Stimulated activated CD4-positive, alpha-beta T cell treated with anti-CD3 and anti-CD28 coated beads, TNF-alpha, amount 100 ng/mL, for 24 hours (primary cell): Measurements from ENCODE around the gene MYO9A.
"Not testable (repeated sequence)": the region's sequence is repeated elsewhere in the genome, so short reads cannot be mapped to it uniquely, and the experiment has no call there.

Experiments
- DNase-seq, 3 experiments: peaks; one replicate each; pipeline ENCODE4 v3.0.0-alpha.2; 2020; ENCODE audit warnings: low read depth in 3 of 3

The MYO9A gene

DNA sequence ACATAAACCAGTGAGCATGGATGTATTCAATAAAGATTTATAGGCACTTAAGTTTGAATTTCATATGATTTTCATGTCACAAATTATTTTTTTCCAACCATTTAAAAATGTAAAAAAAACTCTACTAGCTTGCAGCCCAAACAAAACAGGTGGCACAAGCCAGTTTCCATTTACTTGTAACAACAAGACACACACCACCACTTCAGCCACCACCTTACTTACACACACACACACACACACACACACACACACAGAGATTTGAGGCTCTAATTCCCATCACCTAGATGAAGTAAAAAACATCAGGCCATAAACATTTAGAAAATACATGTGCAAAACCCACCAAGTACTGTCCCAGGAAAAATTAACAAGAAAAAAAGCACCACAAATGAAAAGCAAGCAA, 25.3 kb downstream of the MYO9A start:
- DNase-seq = no peak

DNA sequence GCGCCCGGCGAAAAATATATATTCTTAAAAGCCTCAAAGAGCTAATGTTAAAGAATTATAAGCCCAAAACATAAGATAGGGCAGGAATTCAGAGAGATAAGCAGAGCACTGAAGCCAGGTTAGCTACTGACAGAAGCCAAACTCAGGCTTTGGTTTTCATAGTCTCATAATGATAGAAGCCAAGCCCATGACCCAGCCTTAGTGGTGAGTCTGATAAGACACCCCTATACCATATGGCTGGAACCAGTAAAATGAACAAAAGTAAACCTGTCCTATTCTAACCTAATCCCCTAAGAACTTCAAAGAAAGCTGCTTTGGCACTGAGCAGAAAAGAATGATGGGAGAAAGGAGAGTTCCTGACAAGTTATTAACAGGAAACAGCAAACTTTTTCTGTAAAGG, 25.9 kb downstream of the MYO9A start:
- DNase-seq = no peak

DNA sequence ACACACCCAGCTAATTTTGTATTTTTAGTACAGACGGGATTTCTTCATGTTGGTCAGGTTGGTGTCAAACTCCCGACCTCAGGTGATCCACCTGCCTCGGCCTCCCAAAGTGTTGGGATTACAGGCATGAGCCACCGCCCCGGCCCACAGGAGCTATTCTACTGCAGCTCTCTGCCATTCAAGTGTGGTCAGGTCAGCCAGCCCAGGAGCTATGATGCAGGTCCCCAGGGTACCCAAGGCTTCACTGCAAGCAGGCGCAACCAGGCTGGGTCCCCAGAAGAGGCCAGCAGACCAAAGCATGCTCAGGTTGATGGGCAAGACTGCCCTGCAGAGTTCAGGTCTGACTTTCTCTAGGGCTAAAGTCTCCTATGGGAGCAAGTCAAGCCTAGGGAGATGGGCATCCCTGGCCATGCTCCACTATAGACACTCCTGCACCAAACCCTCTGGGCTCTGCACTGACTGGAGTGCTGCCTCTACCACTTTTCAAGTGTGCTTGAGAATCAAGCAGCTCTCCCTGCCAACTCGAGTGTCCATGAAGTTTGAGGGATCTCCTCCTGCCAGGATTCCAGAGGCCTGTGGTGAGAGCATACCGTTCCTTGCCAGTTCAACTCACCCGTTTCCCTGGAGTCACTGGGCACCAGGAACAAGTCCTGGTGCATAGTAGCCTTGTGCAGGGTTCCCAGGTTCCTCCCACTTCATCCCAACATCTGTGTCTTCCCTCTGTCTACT, 30.9 kb downstream of the MYO9A start:
- DNase-seq = no peak

DNA sequence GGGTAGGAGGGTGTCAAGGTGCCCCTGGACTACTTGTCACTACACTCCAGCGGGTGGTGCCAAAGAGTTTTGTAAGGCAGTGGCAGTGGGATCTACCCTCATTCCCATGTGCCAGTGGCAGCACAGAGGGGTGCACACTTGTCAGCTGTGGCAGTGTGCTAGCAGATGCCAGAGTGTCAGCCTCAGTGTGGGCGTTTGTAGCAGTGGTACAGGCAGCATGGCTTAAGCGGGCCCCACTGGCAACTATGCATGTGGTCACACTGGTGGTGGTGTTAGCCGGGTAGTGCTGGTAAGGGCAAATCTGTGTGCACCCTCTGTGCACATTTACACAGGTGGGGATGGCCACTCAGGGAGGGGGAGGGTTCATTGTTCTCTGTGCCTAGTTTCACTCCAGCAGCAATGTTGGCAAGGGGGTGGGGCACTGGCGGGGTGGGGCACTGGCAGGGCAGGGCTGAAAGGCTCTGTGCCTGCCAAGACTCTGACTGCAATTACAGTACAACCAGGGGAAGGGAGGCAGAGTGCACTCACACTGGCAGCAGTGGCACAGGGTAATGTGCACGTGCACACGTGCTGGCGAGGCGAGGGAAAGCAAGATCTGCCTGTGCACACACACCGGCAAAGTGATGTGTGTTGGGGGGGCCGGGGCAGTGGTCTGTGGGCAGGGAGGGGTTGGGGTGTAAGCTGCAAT, 31.8 kb downstream of the MYO9A start:
- DNase-seq = no peak

DNA sequence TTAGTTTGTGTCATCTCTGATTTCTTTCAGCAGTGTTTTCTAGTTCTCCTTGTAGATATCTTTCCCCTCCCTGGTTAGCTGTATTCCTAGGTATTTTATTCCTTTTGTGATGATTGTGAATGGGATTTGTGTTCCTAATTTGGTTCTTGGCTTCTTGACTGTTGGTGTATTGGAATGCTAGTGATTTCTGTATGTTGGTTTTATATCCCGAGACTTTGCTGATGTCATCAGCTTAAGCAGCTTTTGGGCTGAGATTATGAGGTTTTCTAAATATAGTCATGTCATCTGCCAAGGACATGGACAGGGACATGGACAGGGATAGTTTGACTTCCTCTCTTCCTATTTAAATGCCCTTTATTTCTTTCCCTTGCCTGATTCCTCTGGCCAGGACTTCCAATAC, 35.8 kb downstream of the MYO9A start:
- DNase-seq = no peak

DNA sequence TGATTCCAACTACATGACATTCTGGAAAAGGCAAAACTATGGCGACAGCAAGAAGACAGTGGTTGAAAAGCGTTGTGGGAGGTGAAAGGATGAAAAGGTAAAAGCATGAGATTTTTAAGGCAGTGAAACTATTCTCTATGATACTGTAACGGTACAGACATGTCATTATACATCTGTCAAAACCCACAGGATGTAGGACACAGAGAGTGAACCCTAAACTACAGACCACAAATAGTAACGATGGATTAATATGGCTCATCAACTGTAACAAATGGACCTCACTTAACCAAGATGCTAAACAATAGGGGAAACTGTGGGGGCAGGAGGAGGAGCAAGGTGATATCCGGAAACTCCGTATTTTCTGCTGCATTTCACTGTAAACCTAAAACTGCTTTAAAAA, 39.1 kb downstream of the MYO9A start:
- DNase-seq = no peak

DNA sequence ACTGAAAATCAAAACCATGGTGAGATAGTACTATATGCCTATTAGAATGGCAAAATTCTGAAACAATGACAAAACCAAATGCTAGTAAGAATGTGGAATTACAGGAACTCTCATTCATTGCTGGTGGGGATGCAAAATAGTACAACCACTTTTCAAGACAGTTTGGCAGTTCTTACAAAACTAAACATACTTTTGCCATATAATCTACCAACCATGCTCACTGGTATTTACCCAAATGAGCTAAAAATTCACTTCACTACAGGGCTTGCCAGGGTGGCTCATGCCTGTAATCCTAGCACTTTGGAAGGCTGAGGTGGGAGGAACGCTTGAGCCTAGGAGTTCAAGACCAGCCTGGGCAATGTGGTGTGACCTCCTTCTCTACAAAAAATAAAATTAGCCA, 40.0 kb downstream of the MYO9A start:
- DNase-seq = no peak

DNA sequence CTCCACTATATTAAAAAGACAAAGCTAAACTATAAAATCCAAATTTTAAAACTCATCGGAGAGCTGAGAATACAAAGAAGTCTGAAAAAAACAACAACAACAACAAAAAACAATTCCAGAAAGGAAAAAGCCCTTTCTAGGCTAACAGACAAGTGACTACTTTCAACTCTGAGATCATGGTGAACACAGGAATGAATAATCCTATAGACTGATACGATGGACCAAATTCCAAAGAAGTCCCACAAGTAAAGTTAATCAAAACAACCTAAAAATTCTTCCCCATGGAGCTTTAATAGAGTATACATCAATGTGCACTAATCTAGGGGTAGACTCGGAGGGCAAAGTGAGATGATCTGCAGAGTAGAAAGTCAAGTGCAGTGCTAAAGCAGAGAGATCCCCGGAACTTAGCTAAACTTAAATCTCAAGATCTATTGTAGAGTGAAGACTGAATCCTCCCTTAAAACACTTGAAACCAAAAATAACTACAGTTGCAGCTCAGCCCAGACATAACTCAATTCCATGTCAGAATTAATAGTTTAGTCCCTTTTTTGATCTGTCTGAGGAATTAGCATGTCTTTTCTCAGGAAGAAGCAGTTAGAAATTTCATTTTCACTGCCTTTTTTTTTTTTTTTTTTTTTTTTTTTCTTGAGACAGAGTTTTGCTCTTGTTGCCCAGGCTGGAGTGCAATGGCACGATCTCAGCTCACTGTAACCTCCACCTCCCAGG, 43.5 kb downstream of the MYO9A start:
- no peak for DNase-seq

DNA sequence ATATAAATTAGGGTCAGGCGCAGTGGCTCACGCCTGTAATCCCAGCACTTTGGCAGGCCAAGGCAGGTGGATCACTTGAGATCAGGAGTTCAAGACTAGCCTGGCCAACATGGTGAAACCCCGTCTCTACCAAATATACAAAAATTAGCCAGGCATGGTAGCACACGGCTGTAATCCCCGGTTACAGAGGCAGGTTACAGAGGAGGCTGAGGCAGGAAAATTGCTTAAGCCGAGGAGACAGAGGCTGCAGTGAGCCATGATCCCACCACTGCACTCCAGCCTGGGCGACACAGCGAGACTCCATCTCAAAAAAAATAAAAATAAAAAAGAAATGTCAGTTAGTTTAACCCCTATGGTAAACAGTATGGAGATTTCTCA, 46.5 kb downstream of the MYO9A start:
- DNase-seq = not testable (repeated sequence)

DNA sequence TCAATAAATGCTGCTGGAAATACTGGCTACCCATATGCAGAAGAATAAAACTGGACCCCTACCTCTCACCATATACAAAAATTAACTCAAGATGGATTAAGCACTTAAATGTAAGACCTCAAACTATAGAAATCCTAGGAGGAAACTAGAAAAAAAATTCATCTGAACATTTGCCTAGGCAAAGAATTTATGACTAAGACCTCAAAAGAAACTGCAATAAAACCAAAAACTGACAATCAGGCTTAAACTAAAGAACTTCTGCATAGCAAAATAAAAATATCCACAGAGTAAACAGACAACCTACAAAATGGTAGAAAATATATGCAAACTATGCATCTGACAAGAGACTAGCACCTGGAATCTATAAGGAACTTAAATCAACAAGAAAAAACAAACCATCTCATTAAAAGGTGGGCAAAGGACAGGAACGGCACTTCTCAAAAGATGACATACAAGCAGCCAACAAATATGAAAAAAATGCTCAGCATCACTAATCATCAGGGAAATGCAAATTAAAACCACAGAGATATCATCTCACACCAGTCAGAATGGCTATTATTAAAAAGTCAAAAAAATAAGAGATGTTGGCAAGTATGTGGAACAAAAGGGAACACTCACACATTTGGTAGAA, 47.0 kb downstream of the MYO9A start:
- DNase-seq = no peak

DNA sequence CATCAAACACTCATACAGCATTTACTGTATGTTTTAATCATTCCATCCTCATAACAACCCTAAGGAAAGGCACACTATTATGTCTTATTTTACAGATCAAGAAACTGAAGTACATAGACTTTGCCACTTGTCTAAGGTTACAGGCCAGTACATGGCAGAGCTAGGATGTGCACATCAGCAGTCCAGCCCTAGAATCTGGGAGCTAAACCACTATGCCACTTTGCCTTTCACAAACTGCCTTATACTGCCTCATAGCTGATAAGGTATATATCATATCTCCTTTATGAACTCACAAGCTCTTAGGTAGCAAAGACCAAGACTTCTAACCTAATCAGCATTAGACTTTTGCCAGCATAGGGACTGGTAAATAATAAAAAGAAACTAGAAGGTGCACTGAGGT, 49.1 kb downstream of the MYO9A start:
- no peak for DNase-seq

DNA sequence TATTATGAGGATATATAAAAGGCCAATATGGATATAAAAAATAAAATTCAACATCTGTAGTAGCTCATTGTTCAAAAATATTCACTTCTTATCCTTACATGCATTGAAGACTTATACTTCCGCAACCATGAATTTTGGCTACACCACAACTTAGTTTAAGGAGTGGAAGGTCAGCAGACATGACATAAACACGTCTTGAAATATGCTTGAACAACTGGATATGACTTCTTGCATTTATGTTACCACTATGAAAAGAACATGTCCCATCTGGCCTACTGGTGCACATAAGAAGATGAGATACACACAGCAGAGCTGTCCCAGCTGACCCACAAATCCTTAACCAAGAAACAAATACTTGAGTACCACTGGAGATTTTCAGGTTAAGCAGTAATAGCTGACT, 52.1 kb downstream of the MYO9A start:
- DNase-seq = no peak

DNA sequence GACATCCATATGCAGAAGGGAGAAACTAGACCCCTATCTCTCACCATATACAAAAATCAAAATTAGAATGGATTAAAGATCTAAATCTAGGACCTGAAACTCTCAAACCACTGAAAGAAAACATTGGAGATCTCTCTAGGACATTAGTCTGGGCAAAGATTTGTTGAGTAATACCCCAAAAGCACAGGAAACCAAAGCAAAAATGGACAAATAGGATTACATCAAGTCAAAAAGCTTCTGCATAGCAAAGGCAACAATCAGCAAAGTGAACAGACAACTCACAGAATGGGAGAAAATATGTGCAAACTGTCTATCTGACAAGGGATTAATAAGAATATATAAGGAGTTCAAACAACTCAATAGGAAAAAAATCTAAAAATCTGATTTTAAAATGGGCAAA, 54.8 kb downstream of the MYO9A start:
- DNase-seq = no peak

DNA sequence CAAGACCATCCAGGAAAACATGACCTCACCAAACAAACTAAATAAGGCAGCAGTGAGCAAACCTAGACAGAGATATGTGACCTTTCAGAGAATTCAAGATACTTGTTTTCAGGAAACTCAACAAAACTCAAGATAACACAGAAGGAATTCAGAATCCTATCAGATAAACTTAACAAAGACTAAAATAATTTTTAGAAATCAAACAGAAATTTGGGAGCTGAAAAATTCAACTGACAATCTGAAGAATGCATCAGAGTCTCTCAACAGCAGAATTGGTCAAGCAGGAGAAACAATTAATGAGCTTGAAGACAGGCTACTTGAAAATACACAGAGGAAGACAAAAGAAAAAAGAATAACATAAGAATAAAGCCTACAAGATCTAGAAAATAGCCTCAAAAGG, 55.6 kb downstream of the MYO9A start:
- DNase-seq = no peak

DNA sequence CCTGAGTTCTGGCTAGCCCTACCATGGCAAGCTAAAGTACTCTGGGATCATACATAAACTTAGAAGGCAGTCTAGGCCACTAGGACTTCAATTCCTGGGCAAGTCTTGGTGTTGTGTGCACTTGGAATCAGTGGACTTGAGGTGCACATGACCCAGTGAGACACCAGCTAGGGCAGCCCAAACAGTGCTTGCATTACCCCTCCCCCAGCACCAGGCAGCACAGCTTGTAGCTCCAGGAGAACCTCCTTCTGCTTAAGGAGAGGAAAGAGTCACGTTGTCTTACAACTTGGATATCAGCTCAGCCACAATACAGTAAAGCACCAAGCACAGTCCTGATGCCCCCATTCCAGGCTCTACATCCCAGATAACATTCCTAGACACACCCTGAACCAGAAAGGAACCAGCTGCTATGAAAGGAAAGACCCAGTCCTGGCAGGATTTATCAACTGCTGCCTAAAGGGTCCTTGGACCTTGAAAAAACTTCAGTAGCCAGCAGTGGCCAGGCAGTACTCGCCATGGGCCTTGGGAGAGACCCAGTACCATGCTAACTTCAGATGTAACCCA, 57.2 kb downstream of the MYO9A start:
- DNase-seq = no peak

DNA sequence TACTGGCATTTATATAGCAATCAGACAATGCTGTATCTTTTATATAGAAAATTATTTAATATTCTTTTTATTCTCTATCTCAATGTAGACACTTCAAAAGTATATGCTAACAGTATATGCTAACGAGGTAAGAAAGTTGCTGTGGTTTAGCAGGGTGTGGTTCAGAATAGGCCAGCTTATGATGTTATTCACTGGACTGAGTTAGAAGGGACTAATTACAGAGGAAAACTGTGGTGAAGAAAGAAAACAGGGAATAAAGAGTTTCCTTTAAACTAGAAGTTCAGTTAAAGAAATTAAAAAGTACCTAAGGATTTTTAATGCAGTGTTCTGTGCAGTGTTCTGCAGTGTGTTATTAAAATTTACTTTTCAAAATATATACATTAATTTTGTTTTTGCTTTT, 59.4 kb downstream of the MYO9A start:
- no peak for DNase-seq

DNA sequence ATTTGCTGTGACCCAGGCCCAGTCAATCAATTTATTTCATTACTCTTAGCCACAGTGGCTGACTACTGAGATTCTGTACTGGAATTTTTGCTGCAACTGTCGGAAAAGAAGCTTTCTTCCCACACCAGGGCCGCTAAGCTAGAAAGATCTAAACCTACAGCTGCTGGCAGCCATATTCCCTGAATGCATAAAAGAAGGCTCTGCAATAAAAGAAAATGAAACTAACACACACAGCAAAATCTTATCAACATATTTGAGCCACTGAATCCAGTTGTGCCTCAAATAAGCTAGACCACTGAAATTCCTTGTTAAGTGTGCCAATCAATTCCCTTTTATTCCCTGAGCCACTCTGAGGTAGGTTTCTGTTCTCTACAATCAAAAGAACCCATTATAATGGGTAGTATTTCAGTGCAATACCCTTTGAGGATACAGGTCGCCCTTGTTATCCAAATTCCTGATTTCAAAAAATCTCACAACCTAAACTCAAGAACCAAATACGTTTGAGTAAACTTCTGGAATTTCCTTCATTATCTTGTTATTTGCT, 60.3 kb downstream of the MYO9A start:
- no peak for DNase-seq

DNA sequence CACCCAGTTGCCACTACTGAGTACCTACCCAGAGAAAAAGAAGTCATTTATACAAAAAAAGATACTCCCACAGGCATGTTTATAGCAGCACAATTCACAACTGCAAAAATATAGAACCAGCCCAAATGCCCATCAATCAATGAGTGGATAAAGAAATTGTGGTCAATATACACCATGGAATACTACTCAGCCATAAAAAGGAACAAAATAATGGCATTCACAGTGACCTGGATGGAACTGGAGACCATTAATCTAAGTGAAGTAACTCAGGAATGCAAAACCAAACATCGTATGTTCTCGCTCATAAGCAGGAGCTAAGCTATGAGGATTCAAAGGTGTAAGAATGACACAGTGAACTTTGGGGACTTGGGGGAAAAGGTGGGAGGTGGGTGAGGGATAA, 61.7 kb downstream of the MYO9A start:
- DNase-seq = not testable (repeated sequence)

DNA sequence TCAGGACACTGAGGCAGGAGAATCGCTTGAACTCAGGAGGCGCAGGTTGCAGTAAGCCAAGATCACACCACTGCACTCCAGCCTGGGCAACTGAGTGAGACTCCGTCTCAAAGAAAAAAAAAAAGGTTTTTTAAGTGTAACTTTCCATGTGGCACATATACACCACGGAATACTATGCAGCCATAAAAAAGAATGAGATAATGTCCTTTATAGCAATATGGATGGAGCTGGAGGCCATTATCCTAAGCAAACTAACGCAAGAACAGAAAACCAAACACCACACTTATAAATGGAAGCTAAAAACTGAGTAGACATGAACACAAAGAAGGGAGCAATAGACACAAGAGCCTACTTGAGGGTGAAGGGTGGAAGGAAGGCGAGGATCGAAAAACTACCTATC, 64.7 kb downstream of the MYO9A start:
- not testable (repeated sequence) for DNase-seq

DNA sequence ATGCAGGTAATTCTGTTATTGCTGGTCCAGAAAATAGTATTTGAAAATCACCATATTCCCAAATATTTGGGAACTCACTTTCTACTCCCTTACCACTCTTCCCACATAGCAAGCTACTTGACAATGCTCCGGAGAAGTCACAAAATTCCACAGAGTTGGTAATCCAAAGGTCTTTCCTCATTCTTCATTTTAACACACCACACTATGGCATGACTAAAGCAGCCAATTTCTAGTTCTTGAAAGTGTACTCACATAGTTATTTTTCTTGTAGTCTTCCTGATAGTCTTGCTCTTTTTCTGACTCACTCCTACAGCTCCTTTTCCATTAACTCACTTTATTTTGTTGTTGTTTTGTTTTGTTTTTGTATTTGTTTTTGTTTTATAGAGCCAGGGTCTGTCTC, 67.2 kb downstream of the MYO9A start:
- no peak for DNase-seq

DNA sequence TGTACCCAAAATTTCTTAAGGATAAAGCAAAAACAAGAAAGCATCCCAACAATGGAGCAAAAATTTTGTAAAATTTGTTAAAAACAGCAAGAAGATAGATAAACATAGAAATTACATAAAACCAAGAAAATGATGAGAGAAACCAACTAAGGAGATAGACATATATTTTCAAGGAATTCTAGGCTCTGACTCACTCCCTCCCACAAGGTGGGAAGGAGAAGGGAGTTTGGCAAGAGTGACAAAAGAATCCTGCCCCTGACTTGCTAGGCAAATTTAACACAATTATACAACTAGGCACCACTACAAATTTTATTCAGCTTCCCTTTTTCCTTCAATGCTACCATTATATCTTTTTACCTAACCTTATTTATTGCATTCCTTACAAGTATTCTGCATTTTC, 70.9 kb downstream of the MYO9A start:
- no peak for DNase-seq

DNA sequence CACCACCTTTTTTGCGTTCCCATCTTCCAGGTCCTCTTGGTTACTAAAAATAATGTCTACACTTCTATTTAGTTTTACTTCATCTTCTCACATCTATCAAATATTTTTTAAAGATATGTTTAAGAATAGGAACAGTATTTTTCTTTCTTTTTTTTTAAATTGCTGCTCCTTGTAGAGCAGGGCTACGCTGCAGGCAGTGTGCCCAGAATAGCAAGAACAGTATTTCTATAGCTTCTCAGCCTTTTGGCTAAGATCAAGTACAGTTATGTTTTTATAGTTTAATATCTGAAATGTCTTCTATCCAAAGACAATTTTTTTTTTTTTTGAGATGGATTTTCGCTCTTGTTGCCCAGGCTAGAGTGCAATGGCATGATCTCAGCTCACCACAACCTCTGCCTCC, 73.0 kb downstream of the MYO9A start:
- DNase-seq = no peak
